ENCODE measurements around the gene TIMP4. TPM values are rescaled to one million over a fixed set of nuclear protein-coding genes. Genes with fewer than 3 reads are reported as not detected.

Gene TIMP4
- total RNA-seq, 2 donors from 2014 or later: not detected

- ATAC-seq (no peak), DNase-seq (no peak)
- Mint-ChIP-seq H3K4me1 (peaks cover 9% of the 10 kb centered on the region), H3K27ac (no peak overlapping the region), H3K27me3 (peaks cover 6% of the 10 kb centered on the region), H3K4me3 (no peak overlapping the region), H3K36me3 (ENCODE audit: low read depth) (no peaks in the 10 kb centered on the region)
- no peaks in the 10 kb centered on the region for H3K9me3 ChIP-seq (ENCODE audit: control insufficient read depth, low read length, poor library complexity, severe bottlenecking)
Observed at GRCh38 chr3:12190832-12191231, 32.1 kb upstream of the TIMP4 start.

GRCh38 chr3:12190221-12190807 lies 31.6 kb upstream of the TIMP4 start:
- Mint-ChIP-seq H3K4me3 (no peak overlapping the region), H3K27ac (no peak overlapping the region), H3K27me3 (peaks cover 6% of the 10 kb centered on the region), H3K36me3 (ENCODE audit: low read depth) (no peaks in the 10 kb centered on the region), H3K4me1 (peaks cover 9% of the 10 kb centered on the region)
- ATAC-seq (no peak), DNase-seq (no peak)
- H3K9me3 ChIP-seq (ENCODE audit: control insufficient read depth, low read length, poor library complexity, severe bottlenecking): no peaks in the 10 kb centered on the region

GRCh38 chr3:12188681-12189287 lies 30.1 kb upstream of the TIMP4 start:
- DNase-seq (no peak), ATAC-seq (no peak)
- Mint-ChIP-seq H3K4me3 (no peak overlapping the region), H3K27ac (peak overlapping the region; percentile 51), H3K36me3 (ENCODE audit: low read depth) (no peaks in the 10 kb centered on the region), H3K4me1 (peaks cover 6% of the 10 kb centered on the region), H3K27me3 (peaks cover 6% of the 10 kb centered on the region)
- no peaks in the 10 kb centered on the region for H3K9me3 ChIP-seq (ENCODE audit: control insufficient read depth, low read length, poor library complexity, severe bottlenecking)

- peaks cover 6% of the 10 kb centered on the region for H3K27me3 Mint-ChIP-seq
- ATAC-seq (no peak), DNase-seq (no peak)
- no peaks in the 10 kb centered on the region for H3K36me3 Mint-ChIP-seq (ENCODE audit: low read depth)
- peak overlapping the region; percentile 8 for H3K27ac Mint-ChIP-seq
- no peak overlapping the region for H3K4me3 Mint-ChIP-seq
- H3K4me1 Mint-ChIP-seq: peaks cover 6% of the 10 kb centered on the region
- H3K9me3 ChIP-seq (ENCODE audit: control insufficient read depth, low read length, poor library complexity, severe bottlenecking): no peaks in the 10 kb centered on the region
Observed at GRCh38 chr3:12188328-12188648, 29.6 kb upstream of the TIMP4 start.

GRCh38 chr3:12187448-12188327 lies 29.0 kb upstream of the TIMP4 start:
- Mint-ChIP-seq H3K27me3 (peaks cover 6% of the 10 kb centered on the region), H3K4me3 (peak overlapping the region; percentile 60), H3K36me3 (ENCODE audit: low read depth) (no peaks in the 10 kb centered on the region), H3K27ac (peak overlapping the region; percentile 8), H3K4me1 (peaks cover 6% of the 10 kb centered on the region)
- peak; percentile 73 for ATAC-seq
- H3K9me3 ChIP-seq (ENCODE audit: control insufficient read depth, low read length, poor library complexity, severe bottlenecking): no peaks in the 10 kb centered on the region
- DNase-seq: no peak

GRCh38 chr3:12186515-12187286 lies 28.0 kb upstream of the TIMP4 start:
- Mint-ChIP-seq H3K27me3 (peaks cover 6% of the 10 kb centered on the region), H3K36me3 (ENCODE audit: low read depth) (no peaks in the 10 kb centered on the region), H3K27ac (no peak overlapping the region), H3K4me1 (peaks cover 6% of the 10 kb centered on the region), H3K4me3 (no peak overlapping the region)
- DNase-seq (no peak), ATAC-seq (no peak)
- no peaks in the 10 kb centered on the region for H3K9me3 ChIP-seq (ENCODE audit: control insufficient read depth, low read length, poor library complexity, severe bottlenecking)

- H3K27me3 Mint-ChIP-seq: peaks cover 6% of the 10 kb centered on the region
- no peak for ATAC-seq
- H3K27ac Mint-ChIP-seq: no peak overlapping the region
- no peaks in the 10 kb centered on the region for H3K36me3 Mint-ChIP-seq (ENCODE audit: low read depth)
- DNase-seq: no peak
- H3K4me1 Mint-ChIP-seq: peaks cover 6% of the 10 kb centered on the region
- no peak overlapping the region for H3K4me3 Mint-ChIP-seq
- no peaks in the 10 kb centered on the region for H3K9me3 ChIP-seq (ENCODE audit: control insufficient read depth, low read length, poor library complexity, severe bottlenecking)
Observed at GRCh38 chr3:12186046-12186445, 27.3 kb upstream of the TIMP4 start.

GRCh38 chr3:12185172-12185710 lies 26.5 kb upstream of the TIMP4 start:
- no peaks in the 10 kb centered on the region for H3K36me3 Mint-ChIP-seq (ENCODE audit: low read depth)
- peaks cover 6% of the 10 kb centered on the region for H3K4me1 Mint-ChIP-seq
- ATAC-seq (no peak), DNase-seq (no peak)
- H3K27me3 Mint-ChIP-seq: peaks cover 2% of the 10 kb centered on the region
- no peak overlapping the region for H3K27ac Mint-ChIP-seq
- no peak overlapping the region for H3K4me3 Mint-ChIP-seq
- H3K9me3 ChIP-seq (ENCODE audit: control insufficient read depth, low read length, poor library complexity, severe bottlenecking): no peaks in the 10 kb centered on the region

GRCh38 chr3:12184541-12184940 lies 25.8 kb upstream of the TIMP4 start:
- Mint-ChIP-seq H3K4me1 (peaks cover 6% of the 10 kb centered on the region), H3K4me3 (no peak overlapping the region), H3K27ac (no peak overlapping the region), H3K36me3 (ENCODE audit: low read depth) (no peaks in the 10 kb centered on the region), H3K27me3 (no peaks in the 10 kb centered on the region)
- no peak for ATAC-seq
- no peak for DNase-seq
- H3K9me3 ChIP-seq (ENCODE audit: control insufficient read depth, low read length, poor library complexity, severe bottlenecking): no peaks in the 10 kb centered on the region

- Mint-ChIP-seq H3K27ac (no peak overlapping the region), H3K4me1 (peaks cover 10% of the 10 kb centered on the region), H3K4me3 (no peak overlapping the region), H3K27me3 (no peaks in the 10 kb centered on the region), H3K36me3 (ENCODE audit: low read depth) (no peaks in the 10 kb centered on the region)
- DNase-seq (no peak), ATAC-seq (no peak)
- no peaks in the 10 kb centered on the region for H3K9me3 ChIP-seq (ENCODE audit: control insufficient read depth, low read length, poor library complexity, severe bottlenecking)
Observed at GRCh38 chr3:12182687-12183441, 24.2 kb upstream of the TIMP4 start.

- Mint-ChIP-seq H3K4me1 (peaks cover 4% of the 10 kb centered on the region), H3K27me3 (no peaks in the 10 kb centered on the region), H3K27ac (no peak overlapping the region), H3K36me3 (ENCODE audit: low read depth) (no peaks in the 10 kb centered on the region), H3K4me3 (no peak overlapping the region)
- H3K9me3 ChIP-seq (ENCODE audit: control insufficient read depth, low read length, poor library complexity, severe bottlenecking): no peaks in the 10 kb centered on the region
- no peak for ATAC-seq
- no peak for DNase-seq
Observed at GRCh38 chr3:12181806-12182205, 23.1 kb upstream of the TIMP4 start.

GRCh38 chr3:12181301-12181700 lies 22.6 kb upstream of the TIMP4 start:
- Mint-ChIP-seq H3K27me3 (no peaks in the 10 kb centered on the region), H3K27ac (no peak overlapping the region), H3K4me1 (peaks cover 4% of the 10 kb centered on the region), H3K36me3 (ENCODE audit: low read depth) (no peaks in the 10 kb centered on the region), H3K4me3 (no peak overlapping the region)
- ATAC-seq (no peak), DNase-seq (no peak)
- H3K9me3 ChIP-seq (ENCODE audit: control insufficient read depth, low read length, poor library complexity, severe bottlenecking): no peaks in the 10 kb centered on the region
